CD4-positive, CD25-positive, alpha-beta regulatory T cell (primary cell): Measurements from ENCODE around the gene SOSTDC1. TPM values are rescaled to one million over a fixed set of nuclear protein-coding genes. Genes with fewer than 3 reads are reported as not detected.

Experiments used
- ATAC-seq, 2 donors: fragments of 150-1000 bp; cut with Tn5 transposase; one replicate each; pipeline ENCODE4 v1.10.0; 2021; ENCODE audit warnings: low read depth in 2 of 2, moderate number of reproducible peaks in 2 of 2, moderate library complexity in 1 of 2
- DNase-seq, 3 donors: peaks; one replicate each; pipeline versions ENCODE4 v3.0.0 to v3.0.0-alpha.2; 2012 to 2022; ENCODE audit warnings: mixed read lengths in 1 of 3
- H3K27ac ChIP-seq: one replicate; pipeline ENCODE4 v1.7.0; 2013; ENCODE audit warnings: mild to moderate bottlenecking, low read length; ENCODE audit not compliant: insufficient read depth, poor library complexity, severe bottlenecking
- H3K27me3 ChIP-seq: one replicate; pipeline ENCODE4 v1.7.0; 2013; ENCODE audit warnings: low read length; ENCODE audit not compliant: control insufficient read depth, insufficient read depth
- H3K36me3 ChIP-seq: one replicate; pipeline ENCODE4 v1.7.0; 2013; ENCODE audit warnings: mild to moderate bottlenecking, low read length, moderate library complexity; ENCODE audit not compliant: control insufficient read depth, insufficient read depth
- H3K4me1 ChIP-seq: 2 replicates; pipeline ENCODE4 v1.7.0; 2013; ENCODE audit warnings: mild to moderate bottlenecking, low read length; ENCODE audit not compliant: insufficient read depth, control insufficient read depth, poor library complexity, severe bottlenecking
- H3K4me3 ChIP-seq: one replicate; pipeline ENCODE4 v1.7.0; 2013; ENCODE audit warnings: low read depth, mild to moderate bottlenecking, low read length, moderate library complexity
- H3K9me3 ChIP-seq, 2 experiments: 1 replicate in 1 of 2; 2 replicates in 1 of 2; pipeline ENCODE4 v1.7.0; 2013; ENCODE audit warnings: low read length in 2 of 2, mild to moderate bottlenecking in 1 of 2, moderate library complexity in 1 of 2; ENCODE audit not compliant: control insufficient read depth in 2 of 2
- H3K27ac Mint-ChIP-seq, 3 donors: one replicate each; pipeline ENCODE4 v1.8.0; 2020 to 2022; ENCODE audit warnings: mild to moderate bottlenecking in 3 of 3, mixed read lengths in 3 of 3, moderate library complexity in 2 of 3
- H3K27me3 Mint-ChIP-seq: one replicate; pipeline ENCODE4 v1.8.0; 2022; ENCODE audit warnings: mild to moderate bottlenecking, mixed read lengths
- H3K36me3 Mint-ChIP-seq: one replicate; pipeline ENCODE4 v1.8.0; 2020; ENCODE audit warnings: mixed read lengths
- H3K4me1 Mint-ChIP-seq, 4 donors: one replicate each; pipeline ENCODE4 v1.8.0; 2020 to 2022; ENCODE audit warnings: mixed read lengths in 4 of 4, mild to moderate bottlenecking in 1 of 4
- H3K4me3 Mint-ChIP-seq, 4 donors: one replicate each; pipeline ENCODE4 v1.8.0; 2020 to 2022; ENCODE audit warnings: mild to moderate bottlenecking in 4 of 4, mixed read lengths in 4 of 4, moderate library complexity in 3 of 4
- H3K9me3 Mint-ChIP-seq, 7 donors: one replicate each; pipeline ENCODE4 v1.8.0; 2020 to 2022; ENCODE audit warnings: mixed read lengths in 7 of 7, mild to moderate bottlenecking in 3 of 7, moderate library complexity in 2 of 7
- polyA plus RNA-seq, 4 donors: library from polyadenylated mRNA; unstranded; fragments of 300-500 nt; fragmentation: Illumina TruSeq; gene quantifications; one replicate each; pipeline ENCODE4 v1.2.3, GENCODE V29; 2021
- total RNA-seq: library from RNA; stranded (reverse); gene quantifications from one replicate; pipeline ENCODE4 v1.2.3, GENCODE V29; 2022

Gene SOSTDC1
- total and polyA plus RNA-seq, 5 donors from 2014 or later, result not detected

- Histone ChIP-seq H3K27me3 (no peaks in the 10 kb centered on the region), H3K4me1 (no peaks in the 10 kb centered on the region), H3K9me3 (no peaks in the 10 kb centered on the region), H3K27ac (no peak overlapping the region), H3K36me3 (no peaks in the 10 kb centered on the region), H3K4me3 (no peak overlapping the region)
- H3K9me3 Mint-ChIP-seq, result peaks cover 0 to 5% (median 0%) of the 10 kb centered on the region in 7 donors
- ATAC-seq, result no peak
- no peak for DNase-seq
- H3K4me1 Mint-ChIP-seq, result no peaks in the 10 kb centered on the region
- no peak overlapping the region for H3K27ac Mint-ChIP-seq
- H3K4me3 Mint-ChIP-seq, result no peak overlapping the region
- no peaks in the 10 kb centered on the region for H3K36me3 Mint-ChIP-seq
- no peaks in the 10 kb centered on the region for H3K27me3 Mint-ChIP-seq
Observed at GRCh38 chr7:16436306-16436705, 29.2 kb downstream of the SOSTDC1 start.

GRCh38 chr7:16433568-16434122 is 31.9 kb downstream of the SOSTDC1 start:
- Mint-ChIP-seq H3K4me1 (no peaks in the 10 kb centered on the region), H3K36me3 (no peaks in the 10 kb centered on the region), H3K27me3 (peaks cover 7% of the 10 kb centered on the region), H3K4me3 (no peak overlapping the region), H3K27ac (no peak overlapping the region), H3K9me3 (no peaks in the 10 kb centered on the region)
- Histone ChIP-seq H3K9me3 (no peaks in the 10 kb centered on the region), H3K36me3 (no peaks in the 10 kb centered on the region), H3K4me1 (no peaks in the 10 kb centered on the region), H3K27me3 (no peaks in the 10 kb centered on the region), H3K27ac (no peak overlapping the region), H3K4me3 (no peak overlapping the region)
- no peak for ATAC-seq
- DNase-seq, result no peak

- peaks cover 7% of the 10 kb centered on the region for H3K27me3 Mint-ChIP-seq
- no peak overlapping the region for H3K4me3 Mint-ChIP-seq
- no peaks in the 10 kb centered on the region for H3K36me3 Mint-ChIP-seq
- H3K9me3 Mint-ChIP-seq, result no peaks in the 10 kb centered on the region
- DNase-seq (no peak), ATAC-seq (no peak)
- no peaks in the 10 kb centered on the region for H3K36me3 ChIP-seq
- H3K4me3 ChIP-seq, result no peak overlapping the region
- H3K27ac Mint-ChIP-seq, result no peak overlapping the region
- no peak overlapping the region for H3K27ac ChIP-seq
- H3K9me3 ChIP-seq, result no peaks in the 10 kb centered on the region
- H3K4me1 ChIP-seq, result no peaks in the 10 kb centered on the region
- H3K27me3 ChIP-seq, result no peaks in the 10 kb centered on the region
- H3K4me1 Mint-ChIP-seq, result no peaks in the 10 kb centered on the region
Observed at GRCh38 chr7:16432425-16432731, 33.2 kb downstream of the SOSTDC1 start.

- DNase-seq (peak in 2 of 3 donors; percentile 36 to 49), ATAC-seq (peak; percentile 37)
- H3K4me1 Mint-ChIP-seq, result no peaks in the 10 kb centered on the region
- H3K4me3 Mint-ChIP-seq, result no peak overlapping the region
- H3K4me3 ChIP-seq, result no peak overlapping the region
- no peaks in the 10 kb centered on the region for H3K36me3 Mint-ChIP-seq
- no peaks in the 10 kb centered on the region for H3K4me1 ChIP-seq
- no peaks in the 10 kb centered on the region for H3K27me3 ChIP-seq
- H3K9me3 ChIP-seq, result no peaks in the 10 kb centered on the region
- H3K27ac Mint-ChIP-seq, result no peak overlapping the region
- no peaks in the 10 kb centered on the region for H3K36me3 ChIP-seq
- peaks cover 7% of the 10 kb centered on the region for H3K27me3 Mint-ChIP-seq
- no peaks in the 10 kb centered on the region for H3K9me3 Mint-ChIP-seq
- no peak overlapping the region for H3K27ac ChIP-seq
Observed at GRCh38 chr7:16431646-16432424, 33.7 kb downstream of the SOSTDC1 start.

- no peaks in the 10 kb centered on the region for H3K9me3 Mint-ChIP-seq
- H3K27ac Mint-ChIP-seq, result no peak overlapping the region
- Histone ChIP-seq H3K36me3 (no peaks in the 10 kb centered on the region), H3K9me3 (no peaks in the 10 kb centered on the region), H3K4me1 (no peaks in the 10 kb centered on the region), H3K27me3 (no peaks in the 10 kb centered on the region), H3K27ac (no peak overlapping the region), H3K4me3 (no peak overlapping the region)
- ATAC-seq (no peak), DNase-seq (no peak)
- H3K4me3 Mint-ChIP-seq, result no peak overlapping the region
- H3K4me1 Mint-ChIP-seq, result no peaks in the 10 kb centered on the region
- H3K36me3 Mint-ChIP-seq, result no peaks in the 10 kb centered on the region
- peaks cover 16% of the 10 kb centered on the region for H3K27me3 Mint-ChIP-seq
Observed at GRCh38 chr7:16430133-16430532, 35.4 kb downstream of the SOSTDC1 start.

- H3K4me3 Mint-ChIP-seq, result no peak overlapping the region
- H3K27me3 Mint-ChIP-seq, result peaks cover 16% of the 10 kb centered on the region
- Histone ChIP-seq H3K4me1 (no peaks in the 10 kb centered on the region), H3K36me3 (no peaks in the 10 kb centered on the region), H3K27me3 (no peaks in the 10 kb centered on the region), H3K9me3 (no peaks in the 10 kb centered on the region), H3K4me3 (no peak overlapping the region), H3K27ac (no peak overlapping the region)
- no peak overlapping the region for H3K27ac Mint-ChIP-seq
- H3K4me1 Mint-ChIP-seq, result no peaks in the 10 kb centered on the region
- H3K36me3 Mint-ChIP-seq, result no peaks in the 10 kb centered on the region
- ATAC-seq (no peak), DNase-seq (no peak)
- no peaks in the 10 kb centered on the region for H3K9me3 Mint-ChIP-seq
Observed at GRCh38 chr7:16428672-16429071, 36.9 kb downstream of the SOSTDC1 start.

GRCh38 chr7:16428182-16428581 is 37.4 kb downstream of the SOSTDC1 start:
- ATAC-seq, result no peak
- no peaks in the 10 kb centered on the region for H3K9me3 Mint-ChIP-seq
- no peaks in the 10 kb centered on the region for H3K36me3 ChIP-seq
- H3K36me3 Mint-ChIP-seq, result no peaks in the 10 kb centered on the region
- H3K4me3 Mint-ChIP-seq, result no peak overlapping the region
- H3K27ac Mint-ChIP-seq, result no peak overlapping the region
- H3K27me3 ChIP-seq, result no peaks in the 10 kb centered on the region
- DNase-seq, result no peak
- no peaks in the 10 kb centered on the region for H3K4me1 Mint-ChIP-seq
- H3K27ac ChIP-seq, result no peak overlapping the region
- peaks cover 16% of the 10 kb centered on the region for H3K27me3 Mint-ChIP-seq
- no peak overlapping the region for H3K4me3 ChIP-seq
- no peaks in the 10 kb centered on the region for H3K4me1 ChIP-seq
- H3K9me3 ChIP-seq, result no peaks in the 10 kb centered on the region

GRCh38 chr7:16423761-16424160 is 41.8 kb downstream of the SOSTDC1 start:
- DNase-seq (no peak), ATAC-seq (no peak)
- Mint-ChIP-seq H3K27me3 (peaks cover 14% of the 10 kb centered on the region), H3K9me3 (no peaks in the 10 kb centered on the region), H3K36me3 (no peaks in the 10 kb centered on the region), H3K4me3 (no peak overlapping the region), H3K4me1 (peaks cover 0 to 16% (median 3%) of the 10 kb centered on the region in 4 donors), H3K27ac (no peak overlapping the region)
- H3K9me3 ChIP-seq, result no peaks in the 10 kb centered on the region
- peaks cover 10% of the 10 kb centered on the region for H3K4me1 ChIP-seq
- H3K36me3 ChIP-seq, result no peaks in the 10 kb centered on the region
- no peak overlapping the region for H3K27ac ChIP-seq
- no peaks in the 10 kb centered on the region for H3K27me3 ChIP-seq
- no peak overlapping the region for H3K4me3 ChIP-seq
